DMS153 (cell line): ENCODE measurements around the gene CASP6.

Source experiments
- DNase-seq: peaks from one replicate; lab custom pipeline; 2025; lab: John Stamatoyannopoulos, UW

The CASP6 gene

DNA sequence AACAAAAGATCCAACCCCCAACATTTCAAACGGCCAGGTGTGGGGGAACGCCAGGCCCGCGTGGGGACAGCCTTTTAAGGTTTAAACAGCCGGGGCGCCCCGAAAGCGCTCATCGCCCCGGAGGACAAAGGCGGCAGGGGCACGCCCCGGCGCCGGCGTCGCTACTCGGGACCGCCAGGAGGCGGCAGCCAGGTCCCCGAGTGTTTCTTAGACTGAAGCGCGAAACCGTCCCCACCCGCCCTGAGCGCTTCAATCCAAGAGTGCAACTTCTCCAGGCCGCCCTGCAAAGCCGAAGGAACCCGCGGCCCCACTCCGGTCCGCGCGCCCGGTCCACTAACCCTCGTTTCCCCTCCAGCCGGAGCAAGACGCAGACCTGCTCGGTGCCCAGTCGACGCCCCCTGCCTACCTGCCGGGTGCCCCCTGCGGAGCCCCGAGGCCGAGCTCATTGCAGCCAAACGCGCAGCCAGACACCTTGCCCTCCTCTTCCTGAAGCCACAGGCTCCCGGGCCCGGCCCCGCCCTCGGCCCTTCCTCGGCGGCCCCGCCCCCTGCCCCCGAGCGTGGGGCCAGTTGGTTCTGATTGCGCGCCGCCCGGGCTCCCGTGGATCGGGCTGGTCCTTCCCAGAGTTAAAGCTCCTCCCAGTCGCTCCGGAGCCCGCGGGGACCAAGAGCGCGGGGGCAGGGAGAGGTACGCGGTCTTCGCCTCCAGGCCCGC lies at the start of gene CASP6:
Gene CASP6 (minus strand): TSS at position 496 of the 714 bp plus-strand sequence. CDS start 50 bp downstream, at position 446.
- peak; percentile 67 for DNase-seq

GRCh38 chr4:109752525-109752924 lies 49.3 kb upstream of the CASP6 start:
- DNase-seq: no peak

DNA sequence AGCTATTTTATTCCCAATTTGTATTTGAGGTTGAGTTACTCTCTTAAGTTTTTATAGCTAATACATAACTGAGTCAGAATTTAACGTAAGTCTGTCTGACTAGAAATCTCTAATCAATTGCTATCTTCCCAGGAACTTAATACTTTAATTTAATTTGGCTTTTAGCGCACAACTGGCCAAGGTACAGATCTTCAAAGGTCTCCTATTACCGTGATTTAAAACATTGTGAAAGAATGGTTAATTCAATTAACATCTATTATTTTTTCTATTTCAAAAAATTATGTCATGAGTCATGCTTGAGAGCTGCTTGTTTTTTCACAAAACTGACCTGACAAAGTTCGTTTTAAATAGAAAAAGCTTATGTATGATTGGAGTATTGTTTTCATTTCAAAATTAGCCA lies 48.6 kb upstream of the CASP6 start:
- DNase-seq: no peak

- no peak for DNase-seq
These were observed 47.5 kb upstream of the CASP6 start for GRCh38 chr4:109750652-109751244.

DNA sequence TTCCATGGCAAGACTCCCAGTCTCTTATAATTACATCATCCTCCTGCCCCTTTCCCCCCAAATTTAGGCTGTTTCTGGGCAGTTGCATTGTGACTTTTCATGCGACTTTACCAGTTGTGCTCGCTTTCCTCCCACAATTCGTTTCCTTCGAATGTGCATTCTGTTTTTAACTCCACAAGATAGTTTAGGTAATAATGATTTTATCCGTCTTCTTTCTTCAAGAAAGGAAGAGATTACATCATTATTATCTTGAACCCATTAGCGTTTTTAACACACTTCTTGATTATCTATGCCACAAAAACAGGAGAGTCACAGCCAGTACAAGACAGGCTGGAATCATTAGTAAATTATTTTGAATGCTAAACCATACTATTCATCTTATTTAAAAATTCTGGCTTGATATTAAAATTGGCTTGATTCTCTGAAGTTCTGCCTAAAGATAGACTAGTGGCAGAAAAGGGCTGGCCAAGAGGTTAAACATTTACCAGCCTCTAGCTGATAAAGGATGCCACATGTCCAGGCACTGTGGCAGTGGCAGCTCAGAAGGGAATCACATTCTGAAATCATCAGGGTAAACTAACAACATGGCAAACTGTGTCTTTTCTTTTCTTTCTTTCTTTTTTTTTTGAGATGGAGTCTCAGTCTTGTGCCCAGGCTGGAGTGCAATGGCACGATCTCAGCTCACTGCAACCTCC lies 46.3 kb upstream of the CASP6 start:
- DNase-seq: no peak

DNA sequence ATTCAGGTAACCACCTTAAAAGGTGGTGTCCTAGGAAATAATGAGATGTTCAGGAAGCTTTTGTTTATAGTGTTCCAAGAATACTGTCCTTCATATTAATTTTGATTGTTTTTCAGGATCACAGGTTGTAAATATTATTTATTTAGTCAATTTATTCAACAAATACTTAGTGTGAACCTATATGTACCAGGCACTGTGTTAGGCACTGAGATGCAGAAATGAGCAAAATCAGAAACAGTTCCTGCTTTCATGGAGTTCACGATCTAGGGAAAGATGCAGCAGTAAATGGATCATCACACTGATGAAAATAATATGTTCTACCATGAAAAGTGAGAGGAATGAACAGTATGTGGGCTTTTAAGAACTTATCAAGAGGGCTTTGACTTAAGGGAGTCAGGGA lies 44.9 kb upstream of the CASP6 start:
- no peak for DNase-seq

- DNase-seq: no peak
These were observed 43.5 kb upstream of the CASP6 start for GRCh38 chr4:109746728-109747127.

GRCh38 chr4:109745830-109746229 lies 42.6 kb upstream of the CASP6 start:
- no peak for DNase-seq

DNA sequence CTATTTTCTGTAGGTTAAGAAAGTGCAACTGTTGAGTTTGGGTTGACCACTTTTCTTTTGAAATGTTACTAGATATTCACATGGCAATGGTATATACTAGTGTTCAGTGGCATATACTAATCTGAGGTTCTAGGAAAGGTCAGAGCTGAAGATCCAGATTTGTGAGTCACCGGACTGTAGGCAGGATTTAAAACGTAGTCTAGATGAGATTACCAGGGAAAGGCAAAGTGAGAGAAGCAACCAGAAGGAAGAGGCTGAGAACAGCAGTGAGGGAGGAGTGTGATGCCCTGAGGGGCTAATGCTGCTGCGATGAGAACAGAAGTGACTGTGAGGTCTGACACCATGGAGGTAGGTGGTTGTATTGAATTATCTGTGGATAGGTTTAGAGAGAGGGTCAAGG lies 36.3 kb upstream of the CASP6 start:
- DNase-seq: no peak

DNA sequence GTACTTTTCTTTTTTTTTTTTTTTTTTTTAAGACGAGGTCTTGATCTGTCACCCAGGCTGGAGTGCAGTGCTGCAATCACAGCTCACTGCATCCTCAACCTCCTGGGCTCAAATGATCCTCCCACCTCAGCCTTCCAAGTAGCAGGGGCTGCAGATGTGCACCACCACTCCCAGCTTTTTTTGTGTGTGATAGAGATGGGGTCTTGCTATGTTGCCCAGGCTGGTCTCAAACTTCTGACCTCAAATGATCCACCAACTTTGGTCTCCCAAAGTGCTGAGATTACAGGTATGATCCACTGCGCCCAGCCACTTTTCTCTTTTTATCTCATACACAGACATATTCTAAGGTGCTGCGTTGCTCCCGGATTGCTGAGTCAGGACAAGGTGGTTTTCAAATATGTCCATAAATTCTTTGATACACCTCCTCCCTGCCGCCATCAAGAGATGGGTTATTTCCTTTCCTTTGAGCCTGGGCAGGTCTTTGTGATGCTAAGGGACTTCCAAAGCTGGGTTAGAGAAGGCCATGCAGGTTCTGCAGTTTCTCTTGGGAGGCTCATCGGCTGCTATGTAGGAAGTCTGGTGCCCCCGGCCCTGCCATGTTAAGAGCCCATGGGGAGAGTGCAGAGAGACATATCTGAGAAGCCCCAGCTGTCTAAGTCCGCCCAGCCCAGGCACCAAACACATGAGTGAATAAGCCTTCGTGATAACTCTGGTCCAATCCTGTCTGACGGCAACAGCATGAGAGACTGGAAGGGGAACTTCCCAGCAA lies 35.0 kb upstream of the CASP6 start:
- no peak for DNase-seq

DNA sequence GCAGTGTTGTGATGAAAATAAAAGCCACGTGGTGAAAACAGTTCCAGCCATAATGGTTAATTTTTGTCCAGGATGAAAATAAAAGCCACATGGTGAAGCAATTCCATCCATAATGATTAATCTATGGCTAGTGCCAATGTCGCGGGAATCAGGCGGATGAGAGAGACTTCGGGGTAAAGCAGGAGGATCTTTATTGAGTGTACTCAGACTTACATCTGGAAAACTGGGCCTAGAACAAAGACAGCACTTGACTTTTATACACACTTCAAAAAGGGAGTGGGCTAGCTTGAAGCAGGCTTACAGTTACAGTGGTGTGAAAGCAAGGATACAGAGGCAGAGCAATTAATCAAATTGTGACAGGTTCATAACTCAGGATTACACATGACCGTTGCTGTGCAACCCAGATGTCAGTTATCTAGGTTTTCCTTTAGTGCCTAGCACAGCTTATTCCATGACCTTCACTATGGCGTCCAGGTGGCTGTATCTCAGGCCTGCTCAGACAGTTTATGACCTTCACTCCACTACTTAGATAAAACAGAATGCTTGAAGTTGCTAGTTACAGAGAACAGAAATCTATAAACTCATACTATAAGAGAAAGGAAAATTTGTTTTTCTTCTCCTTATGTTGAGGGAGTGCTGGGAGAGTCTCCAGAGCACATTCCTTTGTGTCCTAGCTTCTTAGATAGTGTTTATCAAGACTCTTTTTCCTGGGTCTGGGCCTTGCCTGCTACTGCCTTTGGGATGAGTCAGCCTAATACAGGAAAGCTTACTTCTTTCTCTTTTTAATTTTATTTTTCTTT lies 32.5 kb upstream of the CASP6 start:
- no peak for DNase-seq

- no peak for DNase-seq
These were observed 30.5 kb upstream of the CASP6 start for GRCh38 chr4:109733728-109734127.

GRCh38 chr4:109730619-109731545 lies 27.6 kb upstream of the CASP6 start:
- no peak for DNase-seq

GRCh38 chr4:109729718-109730618 lies 26.7 kb upstream of the CASP6 start, which contains the start of gene PLA2G12A:
Gene PLA2G12A, minus strand, starts transcription at chr4:109730070. Its CDS starts 261 bp downstream, at chr4:109729809.
- peak; percentile 83 for DNase-seq

DNA sequence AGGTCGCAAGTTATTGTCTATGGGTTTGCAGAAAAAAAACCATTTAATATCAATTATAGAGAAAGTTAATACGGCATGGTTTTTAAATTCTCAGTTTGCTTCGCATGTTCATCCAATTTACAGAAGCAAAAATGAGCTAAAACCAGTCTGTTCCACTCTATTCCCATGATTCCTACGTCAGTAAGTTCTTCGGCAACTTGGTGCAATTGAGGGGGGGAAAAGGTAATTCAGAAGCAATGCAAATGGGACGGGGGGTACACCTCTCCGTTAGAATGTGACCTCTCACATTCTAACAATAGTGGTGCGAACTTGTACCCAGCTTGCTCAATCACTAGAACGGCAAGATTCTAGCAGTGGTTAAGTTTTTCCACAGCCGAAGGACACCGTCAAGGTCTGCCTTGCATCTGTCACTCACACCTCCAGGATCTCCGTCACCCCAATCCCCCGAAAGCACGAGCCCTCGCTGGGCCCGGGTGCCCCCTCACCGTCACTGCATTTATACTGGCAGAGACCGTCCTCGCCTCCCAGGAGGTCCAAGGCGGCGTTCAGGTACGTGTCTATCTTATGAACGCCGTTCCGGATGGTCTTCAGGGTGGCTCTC lies 26.0 kb upstream of the CASP6 start:
- DNase-seq: no peak

DNA sequence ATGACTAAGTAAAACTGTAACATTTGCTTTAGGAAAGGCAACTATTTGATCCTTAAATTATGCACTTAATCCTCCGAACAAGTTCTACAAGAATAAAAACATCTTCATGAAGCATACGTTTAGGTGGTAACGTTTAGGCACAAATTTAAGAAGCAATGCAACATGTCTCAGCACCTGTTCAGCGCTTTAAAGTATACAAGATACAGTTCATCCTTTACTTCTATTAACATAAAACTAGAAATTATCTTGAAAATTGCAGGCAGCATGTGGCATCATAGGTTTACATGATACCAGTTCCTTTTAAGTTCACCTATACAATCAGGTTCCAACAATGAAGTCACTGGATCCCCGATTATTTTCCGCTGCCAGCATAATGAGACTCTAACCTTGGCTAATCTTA lies 25.1 kb upstream of the CASP6 start:
- DNase-seq: no peak

DNA sequence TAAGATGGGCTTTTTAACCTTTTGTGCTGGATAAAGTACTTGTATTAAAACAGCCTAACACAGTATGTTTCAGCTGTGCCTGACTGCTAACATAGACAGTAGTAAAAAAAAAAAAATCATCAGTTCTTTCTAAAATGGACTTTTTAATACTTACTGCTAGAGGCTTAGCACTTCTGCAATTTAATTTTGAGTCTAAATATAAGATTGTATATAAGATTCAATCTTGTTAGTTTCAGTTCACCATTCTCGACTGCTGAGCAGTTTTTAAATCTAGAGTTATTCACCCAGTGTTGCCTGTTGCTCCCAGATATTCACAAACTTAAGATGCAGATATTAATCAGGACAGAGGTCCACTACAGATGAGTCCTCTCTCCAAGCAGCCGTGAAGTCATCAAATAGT lies 19.9 kb upstream of the CASP6 start:
- no peak for DNase-seq

DNA sequence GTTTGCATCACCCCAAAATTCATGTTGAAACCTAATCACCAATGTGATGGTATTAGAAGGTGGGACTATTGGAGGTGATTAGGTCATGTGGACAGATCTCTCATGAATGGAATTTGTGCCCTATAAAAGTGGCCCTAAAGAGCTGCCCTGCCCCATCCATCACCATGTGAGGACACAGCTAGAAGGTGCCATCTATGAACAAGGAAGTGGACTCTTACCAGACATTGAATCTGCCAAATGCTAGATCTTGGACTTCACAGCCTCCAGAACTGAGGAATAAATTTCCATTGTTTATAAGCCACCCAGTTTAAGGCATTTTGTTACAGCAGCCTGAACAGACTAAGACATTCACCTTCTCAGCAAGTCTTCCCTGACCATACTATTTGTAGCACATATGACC lies 19.1 kb upstream of the CASP6 start:
- DNase-seq: no peak

GRCh38 chr4:109721033-109721432 lies 17.8 kb upstream of the CASP6 start:
- no peak for DNase-seq
